GM13977 (cell line): ENCODE results near the gene LMBR1L.

Experiments
- DNase-seq: peaks from one replicate; pipeline ENCODE4 v3.0.0; 2012; ENCODE audit warnings: low spot score
- CTCF ChIP-seq: IDR thresholded peaks from 2 replicates; pipeline ENCODE4 v1.5.1; 2012; ENCODE audit warnings: mild to moderate bottlenecking, control low read depth; ENCODE audit not compliant: insufficient read depth; ENCODE audit errors: extremely low read depth, missing control alignments
- in situ Hi-C: fragments of 300-500 bp; cut with MboI; formaldehyde crosslinking; loops from one replicate; pipeline ENCODE4 v1.12.0; 2022; ENCODE audit warnings: low sequenced_read_pairs, low pct_unique_long_range_greater_than_20kb, mixed read lengths, inconsistent platforms; ENCODE audit not compliant: unreplicated experiment

The LMBR1L gene

DNA sequence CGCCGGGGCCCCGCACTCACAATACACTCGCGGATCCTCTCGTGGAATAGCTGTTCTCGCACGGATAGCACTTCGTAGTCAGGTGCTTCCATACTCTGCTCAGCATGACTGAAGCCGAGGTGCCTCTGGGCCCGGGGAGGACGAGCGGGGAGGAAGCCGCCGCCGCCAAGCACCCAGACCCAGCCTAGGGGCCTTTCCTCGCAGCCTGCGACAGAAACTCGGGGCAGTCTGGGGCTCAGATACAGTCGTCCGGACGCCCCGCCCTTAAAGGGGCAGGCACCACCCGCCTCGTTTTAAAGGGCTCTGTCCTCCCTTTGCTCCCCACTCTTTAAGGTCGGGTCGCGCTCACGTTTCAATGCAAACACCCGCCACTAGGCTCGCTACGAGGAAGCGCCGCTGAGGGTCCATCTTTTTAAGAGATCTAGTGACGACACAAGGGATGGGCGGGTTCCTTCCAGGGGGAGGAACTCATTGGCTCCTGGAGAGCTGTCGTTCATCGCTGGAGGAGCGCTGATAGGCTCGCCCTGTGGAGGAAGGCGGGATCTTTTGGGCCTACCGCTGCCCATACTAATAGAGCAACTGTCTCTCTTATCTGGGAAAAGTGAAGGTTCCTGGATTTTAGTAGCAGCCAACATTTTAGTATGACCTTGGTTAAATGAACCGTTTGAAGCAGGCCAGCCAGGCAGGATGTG is at the start of gene LMBR1L:
LMBR1L (minus strand) TSS at position 384 of the 692 bp plus-strand sequence; CDS start at position 92, 292 bp downstream.
- in situ Hi-C loops, result no loop called here
- peak; percentile 98 for DNase-seq
- peak; percentile 41 for TF ChIP-seq CTCF

- TF ChIP-seq CTCF, result no peak
- no peak for DNase-seq
- in situ Hi-C loops, result no loop called here
Measured at GRCh38 chr12:49160399-49160798, 49.8 kb upstream of the LMBR1L start.

DNA sequence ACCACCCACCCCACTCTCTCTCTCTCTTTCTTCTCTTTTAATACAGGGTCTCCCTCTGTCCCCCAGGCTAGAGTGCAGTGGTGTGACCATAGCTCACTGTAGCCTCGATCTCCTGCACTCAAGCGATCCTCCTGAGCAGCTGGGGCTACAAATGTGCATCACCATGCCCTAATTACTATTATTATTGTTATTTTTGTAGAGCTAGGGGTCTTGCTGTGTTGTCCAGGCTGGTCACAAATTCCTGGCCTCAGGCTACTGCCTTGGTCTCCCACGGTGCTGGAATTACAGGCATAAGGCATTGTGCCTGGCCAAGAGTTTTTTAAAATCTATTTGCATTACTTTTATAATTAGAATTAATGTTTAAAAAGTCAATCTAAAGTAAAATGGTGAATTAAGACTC is 43.6 kb upstream of the LMBR1L start:
- TF ChIP-seq CTCF, result no peak
- no peak for DNase-seq
- in situ Hi-C loops, result no loop called here

DNA sequence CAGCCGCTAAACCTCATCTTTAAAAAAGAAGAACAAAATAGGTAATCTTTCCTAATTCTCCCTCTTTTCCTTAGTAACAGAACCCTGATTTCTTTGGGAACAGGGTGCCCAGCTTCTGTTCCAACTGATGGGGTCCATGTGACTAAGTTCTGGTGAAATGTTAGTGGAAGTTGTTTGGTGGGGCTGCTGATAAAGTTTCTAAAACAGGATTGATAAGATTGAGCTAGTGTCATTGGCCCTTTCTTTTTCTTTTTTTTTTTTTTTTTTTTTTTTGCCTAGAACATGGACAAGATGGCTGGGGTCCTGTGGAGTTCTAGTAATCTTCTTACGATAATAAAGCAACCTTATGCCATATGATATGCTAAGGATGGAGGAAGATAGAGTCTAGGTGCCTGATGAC is 36.7 kb upstream of the LMBR1L start:
- TF ChIP-seq CTCF, result no peak
- in situ Hi-C loops, result no loop called here
- DNase-seq, result no peak

GRCh38 chr12:49146406-49146805 is 35.8 kb upstream of the LMBR1L start:
- no peak for DNase-seq
- TF ChIP-seq CTCF, result no peak
- in situ Hi-C loops, result no loop called here

GRCh38 chr12:49144384-49144783 is 33.7 kb upstream of the LMBR1L start:
- no peak for DNase-seq
- TF ChIP-seq CTCF, result no peak
- in situ Hi-C loops, result no loop called here

- TF ChIP-seq CTCF, result no peak
- in situ Hi-C loops, result no loop called here
- no peak for DNase-seq
Measured at GRCh38 chr12:49138999-49139398, 28.4 kb upstream of the LMBR1L start.
